ENCODE data around the gene DRICH1.
"Not testable (repeated sequence)": the region's sequence is repeated elsewhere in the genome, so short reads cannot be mapped to it uniquely, and the experiment has no call there.

GRCh38 chr22:23597576-23598268 lies 34.4 kb downstream of the DRICH1 start:
- TF ChIP-seq CHD7 (IDR thresholded peaks at IDR 0.05; ENCODE audit: insufficient replicate concordance, low read length); CREB1 (IDR thresholded peaks at IDR 0.05); POLR2A (IDR thresholded peaks at IDR 0.05; ENCODE audit: control extremely low read depth in 1 of 2, low read depth in 2 of 2, low read length in 2 of 2); EP300 (IDR thresholded peaks at IDR 0.05; ENCODE audit: borderline replicate concordance in 1 of 2, low read depth in 2 of 2, low read length in 2 of 2); SIX5 (IDR thresholded peaks at IDR 0.05; ENCODE audit: low read depth, low read length); KDM5A (IDR thresholded peaks at IDR 0.05; ENCODE audit: low read length): not testable (repeated sequence)

All from H1 (cell line).